Stimulated activated CD8-positive, alpha-beta memory T cell treated with anti-CD3 and anti-CD28 coated beads, Interleukin-15, amount 100 ng/mL, for 4 hours (primary cell): ENCODE measurements around the gene OR10H2.
"Not testable (repeated sequence)": the region's sequence is repeated elsewhere in the genome, so short reads cannot be mapped to it uniquely, and the experiment has no call there.

ENCODE experiments used
- DNase-seq, 2 donors: peaks; one replicate each; pipeline ENCODE4 v3.0.0-alpha.2; 2020; ENCODE audit warnings: low read depth in 2 of 2

OR10H2 gene, protein sequence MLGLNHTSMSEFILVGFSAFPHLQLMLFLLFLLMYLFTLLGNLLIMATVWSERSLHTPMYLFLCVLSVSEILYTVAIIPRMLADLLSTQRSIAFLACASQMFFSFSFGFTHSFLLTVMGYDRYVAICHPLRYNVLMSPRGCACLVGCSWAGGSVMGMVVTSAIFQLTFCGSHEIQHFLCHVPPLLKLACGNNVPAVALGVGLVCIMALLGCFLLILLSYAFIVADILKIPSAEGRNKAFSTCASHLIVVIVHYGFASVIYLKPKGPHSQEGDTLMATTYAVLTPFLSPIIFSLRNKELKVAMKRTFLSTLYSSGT

GRCh38 chr19:15727724-15728123 is at the start of gene OR10H2:
OR10H2 (plus strand) TSS chr19:15728024; CDS start chr19:15728044, 20 bp downstream.
- DNase-seq, result no peak

DNA sequence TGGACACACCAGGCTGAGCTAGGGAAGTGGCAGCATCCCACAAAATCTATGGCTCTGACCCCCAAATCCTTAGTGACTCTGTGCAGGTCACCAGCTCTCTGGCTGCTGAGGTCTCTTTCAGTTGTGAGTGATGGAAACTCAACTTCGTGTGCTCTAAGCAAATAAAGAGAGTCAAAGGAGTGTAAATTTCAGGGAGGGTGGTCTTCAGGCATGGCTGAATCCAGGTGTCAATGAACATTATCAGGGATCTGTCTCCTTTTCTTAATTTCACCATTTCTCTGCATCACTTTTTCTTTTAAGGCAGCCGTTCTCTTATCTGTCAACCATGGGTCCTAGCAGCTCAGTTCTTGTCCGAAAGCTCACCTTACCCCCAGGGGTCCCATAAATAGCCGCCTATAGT is 48.7 kb upstream of the OR10H2 start:
- no peak for DNase-seq

DNA sequence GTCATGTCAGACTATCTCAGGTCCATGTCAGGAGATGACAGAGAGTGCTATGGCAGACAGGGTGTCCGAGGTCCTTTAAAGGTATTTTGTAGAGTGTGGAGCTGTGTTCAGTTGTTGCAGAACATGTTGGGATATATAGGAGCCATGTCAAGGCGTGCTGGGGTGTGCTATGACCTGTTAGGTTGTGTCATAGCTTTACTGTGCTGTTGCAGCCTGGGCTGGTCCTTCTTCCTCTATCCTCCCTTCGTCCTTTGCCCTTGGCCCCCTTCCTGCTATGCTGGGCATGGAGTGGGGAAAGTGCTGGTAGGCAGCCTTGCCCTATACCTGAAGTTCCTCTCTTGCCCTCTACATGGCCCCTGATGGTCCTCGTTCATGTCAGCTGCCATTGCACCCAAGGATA is 48.0 kb upstream of the OR10H2 start:
- DNase-seq, result not testable (repeated sequence)

- DNase-seq, result no peak
Observed at GRCh38 chr19:15680478-15681322, 47.1 kb upstream of the OR10H2 start.

GRCh38 chr19:15683411-15683810 is 44.4 kb upstream of the OR10H2 start:
- DNase-seq, result no peak

DNA sequence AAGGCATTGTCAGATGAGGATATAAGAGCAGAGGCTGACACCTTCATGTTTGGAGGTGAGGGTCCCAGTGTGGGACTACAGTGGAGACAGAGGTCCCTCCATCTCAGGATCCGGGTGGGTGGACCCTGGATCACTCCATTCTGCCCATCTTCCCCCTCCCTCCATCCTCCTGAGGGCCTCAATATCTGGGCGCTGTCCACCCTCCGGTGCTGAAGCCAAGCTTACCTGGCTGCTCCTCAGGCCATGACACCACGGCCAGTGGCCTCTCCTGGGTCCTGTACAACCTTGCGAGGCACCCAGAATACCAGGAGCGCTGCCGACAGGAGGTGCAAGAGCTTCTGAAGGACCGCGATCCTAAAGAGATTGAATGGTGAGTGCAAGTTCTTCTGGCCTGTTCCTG is 43.0 kb upstream of the OR10H2 start:
- no peak for DNase-seq

DNA sequence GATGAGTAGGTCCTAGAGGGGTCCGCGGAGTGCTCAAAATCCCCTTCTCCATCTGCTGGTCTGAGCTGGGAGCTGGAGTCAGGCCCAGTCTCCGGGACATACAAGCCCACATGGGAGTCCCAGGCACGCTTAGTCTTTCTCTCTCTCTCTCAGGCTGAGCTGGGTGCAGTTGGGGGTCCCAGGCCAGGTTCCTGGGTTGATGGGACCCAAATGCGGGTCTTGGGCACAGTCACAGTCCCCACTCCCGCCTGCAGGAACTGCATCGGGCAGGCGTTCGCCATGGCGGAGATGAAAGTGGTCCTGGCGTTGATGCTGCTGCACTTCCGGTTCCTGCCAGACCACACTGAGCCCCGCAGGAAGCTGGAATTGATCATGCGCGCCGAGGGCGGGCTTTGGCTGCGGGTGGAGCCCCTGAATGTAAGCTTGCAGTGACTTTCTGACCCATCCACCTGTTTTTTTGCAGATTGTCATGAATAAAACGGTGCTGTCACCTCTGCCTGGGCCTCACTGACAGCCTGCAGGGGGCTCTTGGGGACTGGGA is 31.1 kb upstream of the OR10H2 start:
- DNase-seq, result no peak

- DNase-seq, result no peak
Observed at GRCh38 chr19:15701757-15702533, 25.9 kb upstream of the OR10H2 start.

DNA sequence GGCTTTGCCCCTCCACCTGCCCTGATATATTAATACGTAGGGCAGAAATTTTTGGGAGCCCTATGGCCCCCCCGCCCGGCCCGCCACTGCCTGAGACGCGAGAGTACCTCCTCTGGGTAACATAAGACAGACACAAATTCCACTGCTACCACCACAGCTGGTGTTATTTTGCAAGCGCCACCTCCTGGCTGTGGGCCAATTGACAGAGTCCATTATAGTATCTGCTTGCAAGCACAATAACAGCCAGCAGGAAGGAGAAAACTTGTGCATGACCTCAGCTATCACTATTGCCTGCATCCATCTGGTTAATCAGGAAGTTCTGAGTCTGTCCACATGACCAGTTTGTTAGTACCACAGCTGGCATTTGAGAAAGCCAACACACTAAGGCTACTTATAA is 25.3 kb upstream of the OR10H2 start:
- no peak for DNase-seq

GRCh38 chr19:15714638-15715037 is 13.2 kb upstream of the OR10H2 start:
- DNase-seq, result no peak

GRCh38 chr19:15715642-15716041 is 12.2 kb upstream of the OR10H2 start:
- no peak for DNase-seq

DNA sequence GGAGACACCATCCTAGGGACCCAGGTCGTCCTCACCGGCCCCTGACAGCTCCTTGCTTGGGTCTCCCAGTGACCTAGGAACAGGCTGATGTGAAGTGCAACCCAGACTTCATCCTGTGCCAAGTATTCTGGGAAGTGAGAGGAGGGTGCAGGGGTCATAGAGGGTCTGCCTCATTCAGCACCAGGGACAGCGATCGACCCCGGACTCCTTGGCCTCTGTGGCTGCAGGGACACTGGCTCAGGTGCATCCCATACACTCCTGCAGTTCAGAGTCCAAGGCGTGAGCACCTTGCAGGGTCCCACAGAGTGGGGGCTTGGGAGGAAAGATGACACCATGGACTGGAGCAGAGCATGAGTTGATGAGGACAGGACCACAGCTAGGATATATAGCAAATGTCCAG is 10.0 kb upstream of the OR10H2 start:
- no peak for DNase-seq

GRCh38 chr19:15721268-15721667 is 6.6 kb upstream of the OR10H2 start:
- DNase-seq, result no peak

DNA sequence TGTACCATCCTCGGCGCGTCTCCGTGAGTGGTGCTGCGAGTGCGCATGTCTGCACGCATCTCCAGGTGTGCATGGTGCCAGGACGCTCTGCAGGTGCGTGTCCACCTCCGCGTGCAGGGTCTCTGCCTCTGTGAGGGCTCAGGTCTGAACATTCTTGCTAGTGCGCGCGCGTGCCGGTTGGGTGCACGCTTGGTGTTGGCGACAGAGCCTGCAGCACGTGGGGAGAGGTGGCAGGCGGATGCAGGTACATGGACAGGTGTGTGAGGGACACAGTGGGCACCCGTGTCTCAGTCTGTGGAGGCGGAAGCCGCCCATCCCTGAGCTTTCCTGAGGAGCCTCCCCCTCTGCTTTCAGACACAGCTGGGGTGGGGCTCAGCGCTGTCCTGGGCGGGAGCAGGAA is 4.9 kb upstream of the OR10H2 start:
- no peak for DNase-seq

GRCh38 chr19:15730538-15730937 is 2.7 kb downstream of the OR10H2 start:
- no peak for DNase-seq

- no peak for DNase-seq
Observed at GRCh38 chr19:15732388-15732787, 4.6 kb downstream of the OR10H2 start.

DNA sequence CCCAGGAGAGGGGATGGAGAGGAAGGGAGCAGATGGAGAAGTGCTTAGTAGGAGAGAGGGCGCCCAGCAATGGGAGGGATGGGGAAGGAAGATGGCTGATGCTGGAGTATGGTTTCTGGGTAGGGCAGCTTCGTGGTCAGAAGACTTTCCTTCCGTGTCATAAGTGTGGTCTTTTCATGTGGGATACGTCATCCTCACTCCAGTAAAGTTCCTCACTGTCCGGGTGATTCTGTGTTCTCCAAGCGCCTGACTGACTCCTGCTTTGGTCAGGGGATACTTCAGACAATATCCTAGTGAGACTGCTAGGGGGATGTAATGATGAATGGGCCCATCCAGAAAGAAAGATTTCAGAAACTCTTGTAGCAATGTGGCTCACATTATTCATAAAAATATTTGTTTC is 6.1 kb downstream of the OR10H2 start:
- DNase-seq, result no peak

GRCh38 chr19:15737722-15738121 is 9.9 kb downstream of the OR10H2 start, which contains the start of gene OR10H3:
OR10H3 (plus strand) TSS chr19:15737985; CDS start chr19:15741393, 3,408 bp downstream.
- DNase-seq, result no peak

DNA sequence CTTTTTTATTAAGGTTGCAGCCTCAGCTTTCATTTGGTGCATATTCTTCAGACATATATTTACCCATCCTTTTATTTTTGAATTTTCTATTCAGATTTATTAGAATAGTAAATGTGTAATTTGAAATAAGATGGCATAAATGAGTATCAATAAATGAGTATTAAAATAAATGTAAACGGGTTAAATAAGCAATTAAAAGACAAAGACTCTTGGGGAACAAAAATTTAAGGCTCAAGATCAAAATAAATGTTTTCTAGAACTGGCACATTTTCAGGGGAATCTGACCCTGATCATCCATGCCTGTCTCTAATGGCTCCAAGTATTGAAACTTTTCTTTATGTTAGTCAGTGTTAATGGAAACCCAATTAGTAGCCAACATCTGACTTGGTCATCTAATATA is 13.0 kb downstream of the OR10H2 start:
- DNase-seq, result no peak

- no peak for DNase-seq
Observed at GRCh38 chr19:15748239-15748638, 20.4 kb downstream of the OR10H2 start.

GRCh38 chr19:15758379-15758778 is 30.6 kb downstream of the OR10H2 start:
- no peak for DNase-seq

- DNase-seq, result no peak
Observed at GRCh38 chr19:15759962-15760565, 32.2 kb downstream of the OR10H2 start.
